HepG2 (cell line): Measurements from ENCODE around the gene NTF3. TPM values are rescaled to one million over a fixed set of nuclear protein-coding genes. Genes with fewer than 3 reads are reported as not detected.

ENCODE experiments used
- ATAC-seq: fragments of 200-7000 bp; cut with Tn5 transposase; 3 replicates; pipeline ENCODE4 v1.9.1; 2020; ENCODE audit warnings: mild to moderate bottlenecking, moderate library complexity
- BruUV-seq: library from RNA; stranded (reverse); fragments of 400-500 nt; replicated peaks from 2 replicates; lab custom pipeline; 2021; lab: Mats Ljungman, UMichigan
- CTCF ChIA-PET: fragments of 300-600 bp; formaldehyde crosslinking; extraction: SDS; loops from one replicate; lab custom pipeline; 2021; ENCODE audit warnings: low total read pairs, inconsistent platforms, low intra/inter-chr PET ratio; lab: Yijun Ruan, JAX
- POLR2A ChIA-PET: fragments of 350-600 bp; sonication (Branson Sonifier 250); formaldehyde crosslinking; loops from one replicate; lab custom pipeline; 2020; ENCODE audit warnings: antibody characterized with exemption, inconsistent platforms; lab: Yijun Ruan, JAX
- DNase-seq: peaks from one replicate; pipeline ENCODE4 v3.0.0-alpha.2; 2015; ENCODE audit warnings: low spot score
- FAIRE-seq: peaks from 3 replicates; lab custom pipeline; 2011; peaks lifted over from hg19 to GRCh38; lab: Jason Lieb, UNC
- H2AFZ ChIP-seq: one replicate; pipeline ENCODE4 v1.6.1; 2011; ENCODE audit warnings: low read length, inconsistent platforms
- H3K27ac ChIP-seq: fragments of 300-600 bp; 3 replicates; pipeline ENCODE4 v1.8.0; 2011; ENCODE audit warnings: mixed run types, mild to moderate bottlenecking, mixed read lengths, low read length, inconsistent platforms; ENCODE audit not compliant: insufficient read depth; ENCODE audit errors: extremely low read length
- H3K27me3 ChIP-seq, 2 experiments: fragments of 200-600 bp in 1 of 2; 2 replicates in 1 of 2; 3 replicates in 1 of 2; pipeline versions ENCODE4 v1.6.0 to v1.8.0; 2011; ENCODE audit warnings: low read length in 2 of 2, mild to moderate bottlenecking in 2 of 2, moderate library complexity in 2 of 2, inconsistent platforms in 1 of 2; ENCODE audit not compliant: insufficient read depth in 2 of 2, control insufficient read depth in 1 of 2
- H3K36me3 ChIP-seq, 2 experiments: fragments of 200-600 bp in 1 of 2; replicated peaks in 1 of 2; 2 replicates in 1 of 2; 3 replicates in 1 of 2; pipeline versions ENCODE4 v1.5.1 to v1.8.0; 2011; ENCODE audit warnings: low read length in 2 of 2, inconsistent platforms in 1 of 2; ENCODE audit not compliant: insufficient read depth in 2 of 2, control insufficient read depth in 1 of 2
- H3K4me1 ChIP-seq: 2 replicates; pipeline ENCODE4 v1.5.1; 2012; ENCODE audit warnings: low read length, inconsistent platforms; ENCODE audit not compliant: insufficient read depth
- H3K4me2 ChIP-seq: 2 replicates; pipeline ENCODE4 v1.6.0; 2011; ENCODE audit warnings: low read depth, low read length, inconsistent platforms
- H3K4me3 ChIP-seq, 3 experiments: fragments of 200-600 bp in 1 of 3; sonication (generic), shearing (Covaris generic) in 1 of 3; replicated peaks in 1 of 3; 2 replicates each; pipeline ENCODE4 v1.5.1; 2011 to 2016; ENCODE audit warnings: low read length in 3 of 3, inconsistent platforms in 2 of 3, low read depth in 2 of 3, mild to moderate bottlenecking in 2 of 3, control low read depth in 1 of 3, mixed read lengths in 1 of 3; ENCODE audit not compliant: insufficient read depth in 1 of 3
- H3K79me2 ChIP-seq: one replicate; pipeline ENCODE4 v1.6.1; 2011; ENCODE audit warnings: low read length, inconsistent platforms; ENCODE audit not compliant: insufficient read depth
- H3K9ac ChIP-seq: 2 replicates; pipeline ENCODE4 v1.6.0; 2011; ENCODE audit warnings: mild to moderate bottlenecking, low read depth, low read length, inconsistent platforms; ENCODE audit not compliant: insufficient read depth
- H3K9me3 ChIP-seq: 2 replicates; pipeline ENCODE4 v1.5.1; 2012; ENCODE audit warnings: mild to moderate bottlenecking, low read length
- H4K20me1 ChIP-seq: 2 replicates; pipeline ENCODE4 v1.6.0; 2011; ENCODE audit warnings: inconsistent platforms, mild to moderate bottlenecking, low read length, moderate library complexity; ENCODE audit not compliant: insufficient read depth
- AGO2 ChIP-seq: fragments of 200-400 bp; formaldehyde crosslinking; optimal IDR thresholded peaks from 2 replicates; pipeline ENCODE3; 2017; ENCODE audit warnings: mild to moderate bottlenecking, low read depth, low read length, moderate library complexity
- CREB1 ChIP-seq, 2 experiments: fragments of 450-650 bp in 1 of 2; IDR thresholded peaks; 2 replicates each; pipeline ENCODE4 v1.6.1; 2016 to 2017; ENCODE audit warnings: control low read depth in 1 of 2, mild to moderate bottlenecking in 1 of 2, missing compliant biosample characterization in 1 of 2, missing genetic modification characterization in 1 of 2
- GTF3A ChIP-seq: sonication (generic); formaldehyde crosslinking; conservative IDR thresholded peaks from 2 replicates; pipeline ENCODE4 v1.4.0; 2020; ENCODE audit warnings: mild to moderate bottlenecking, missing genetic modification reagents
- NFATC3 ChIP-seq: sonication (generic); formaldehyde crosslinking; IDR thresholded peaks from 2 replicates; pipeline ENCODE4 v1.5.1; 2020; ENCODE audit warnings: mild to moderate bottlenecking, missing genetic modification reagents
- RARG ChIP-seq: sonication (generic); formaldehyde crosslinking; IDR thresholded peaks from 2 replicates; pipeline ENCODE4 v1.4.0; 2020; ENCODE audit warnings: low read depth, mild to moderate bottlenecking, missing genetic modification reagents
- WIZ ChIP-seq: sonication (generic); formaldehyde crosslinking; IDR thresholded peaks from 2 replicates; pipeline ENCODE4 v1.5.1; 2020; ENCODE audit warnings: mild to moderate bottlenecking, missing genetic modification reagents
- ZBTB34 ChIP-seq: sonication (generic); formaldehyde crosslinking; IDR thresholded peaks from 2 replicates; pipeline ENCODE4 v1.8.0; 2022; ENCODE audit warnings: mild to moderate bottlenecking, missing genetic modification reagents
- ZNF256 ChIP-seq: sonication (generic); formaldehyde crosslinking; conservative IDR thresholded peaks from 2 replicates; pipeline ENCODE4 v1.4.0; 2020; ENCODE audit warnings: missing genetic modification reagents
- ZNF670 ChIP-seq: sonication (generic); formaldehyde crosslinking; IDR thresholded peaks from 2 replicates; pipeline ENCODE4 v1.8.0; 2022; ENCODE audit warnings: mild to moderate bottlenecking, missing genetic modification reagents, borderline replicate concordance
- ZNF747 ChIP-seq: sonication (generic); formaldehyde crosslinking; IDR thresholded peaks from 2 replicates; pipeline ENCODE4 v1.8.1; 2023; ENCODE audit warnings: missing genetic modification reagents, mild to moderate bottlenecking, borderline replicate concordance
- ZSCAN20 ChIP-seq: sonication (generic); formaldehyde crosslinking; IDR thresholded peaks from 2 replicates; pipeline ENCODE4 v1.4.0; 2020; ENCODE audit warnings: missing genetic modification reagents, mild to moderate bottlenecking, borderline replicate concordance
- WGBS: methylation state at CpG from one replicate; pipeline ENCODE4 v1.1.6; 2017; ENCODE audit warnings: low lambda C conversion rate; 5-methylcytosine and 5-hydroxymethylcytosine counted together
- in situ Hi-C: cut with HindIII; loops from 2 replicates; pipeline ENCODE4 v1.10.0; 2017; ENCODE audit warnings: low pct_unique_long_range_greater_than_20kb; ENCODE audit not compliant: extremely low pct_ligation_motif_present
- intact Hi-C: fragments of 100-400 bp; cut with micrococcal nuclease; formaldehyde crosslinking; loops from one replicate; pipeline ENCODE4 v1.10.0; 2022; ENCODE audit not compliant: unreplicated experiment
- polyA plus RNA-seq, 8 experiments: library from polyadenylated mRNA; depleted of rRNA in 3 of 8; stranded (reverse) in 7 of 8; unstranded in 1 of 8; fragments of >200 nt; fragmentation: Illumina TruSeq in 4 of 8; extraction: Trizol in 4 of 8; gene quantifications; 2 replicates each; pipeline versions ENCODE4 v1.2.1 to v1.2.3, GENCODE V29; 2011 to 2016; ENCODE audit warnings: low read depth in 4 of 8, missing spikeins in 1 of 8, mixed read lengths in 1 of 8; ENCODE audit not compliant: insufficient read depth in 1 of 8
- total RNA-seq, 5 experiments: library from RNA; depleted of rRNA; stranded (reverse); fragments of >200 nt; fragmentation: Illumina TruSeq; extraction: Trizol; gene quantifications; 2 replicates each; pipeline ENCODE4 v1.2.3, GENCODE V29; 2016; ENCODE audit warnings: low read depth in 1 of 5
- TF ChIP-seq, protein P1 (sequence below): sonication (generic); formaldehyde crosslinking; IDR thresholded peaks from 2 replicates; pipeline ENCODE4 v1.9.0; 2021; ENCODE audit warnings: missing genetic modification reagents, borderline replicate concordance
- TF ChIP-seq, protein P2 (sequence below): IDR thresholded peaks from 2 replicates; pipeline ENCODE4 v1.6.1; 2016; ENCODE audit warnings: low read depth, missing genetic modification reagents, missing compliant biosample characterization

NTF3 gene
- total and polyA plus RNA-seq, 2 of the 13 experiments (the other 11 are each of a cell fraction or from before 2014, with no cell fraction given) = not detected

- TF ChIP-seq, protein P1, sequence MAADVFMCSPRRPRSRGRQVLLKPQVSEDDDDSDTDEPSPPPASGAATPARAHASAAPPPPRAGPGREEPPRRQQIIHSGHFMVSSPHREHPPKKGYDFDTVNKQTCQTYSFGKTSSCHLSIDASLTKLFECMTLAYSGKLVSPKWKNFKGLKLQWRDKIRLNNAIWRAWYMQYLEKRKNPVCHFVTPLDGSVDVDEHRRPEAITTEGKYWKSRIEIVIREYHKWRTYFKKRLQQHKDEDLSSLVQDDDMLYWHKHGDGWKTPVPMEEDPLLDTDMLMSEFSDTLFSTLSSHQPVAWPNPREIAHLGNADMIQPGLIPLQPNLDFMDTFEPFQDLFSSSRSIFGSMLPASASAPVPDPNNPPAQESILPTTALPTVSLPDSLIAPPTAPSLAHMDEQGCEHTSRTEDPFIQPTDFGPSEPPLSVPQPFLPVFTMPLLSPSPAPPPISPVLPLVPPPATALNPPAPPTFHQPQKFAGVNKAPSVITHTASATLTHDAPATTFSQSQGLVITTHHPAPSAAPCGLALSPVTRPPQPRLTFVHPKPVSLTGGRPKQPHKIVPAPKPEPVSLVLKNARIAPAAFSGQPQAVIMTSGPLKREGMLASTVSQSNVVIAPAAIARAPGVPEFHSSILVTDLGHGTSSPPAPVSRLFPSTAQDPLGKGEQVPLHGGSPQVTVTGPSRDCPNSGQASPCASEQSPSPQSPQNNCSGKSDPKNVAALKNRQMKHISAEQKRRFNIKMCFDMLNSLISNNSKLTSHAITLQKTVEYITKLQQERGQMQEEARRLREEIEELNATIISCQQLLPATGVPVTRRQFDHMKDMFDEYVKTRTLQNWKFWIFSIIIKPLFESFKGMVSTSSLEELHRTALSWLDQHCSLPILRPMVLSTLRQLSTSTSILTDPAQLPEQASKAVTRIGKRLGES (CRISPR knock-in tag) = no peak
- no peak for TF ChIP-seq ZNF670 (CRISPR knock-in tag)
- no peak for TF ChIP-seq ZBTB34 (CRISPR knock-in tag)
These were observed 78.4 kb downstream of the NTF3 start (continued) for GRCh38 chr12:5510251-5510805.

- H3K4me3 ChIP-seq = no peak overlapping the region
- no TSS peak for BruUV-seq
- FAIRE-seq (no peak), ATAC-seq (no peak), DNase-seq (no peak)
- in situ Hi-C loops = no loop called here
- H3K4me1 ChIP-seq = no peaks in the 10 kb centered on the region
- H4K20me1 ChIP-seq = no peaks in the 10 kb centered on the region
- intact Hi-C loops = no loop called here
- POLR2A ChIA-PET = no interaction called here
- H3K4me2 ChIP-seq = no peak overlapping the region
- H3K79me2 ChIP-seq = no peaks in the 10 kb centered on the region
- H3K27ac ChIP-seq = no peak overlapping the region
- no peaks in the 10 kb centered on the region for H3K36me3 ChIP-seq
- H3K9ac ChIP-seq = no peak overlapping the region
- no peaks in the 10 kb centered on the region for H3K9me3 ChIP-seq
- WGBS = 43% methylated on average over 4 of the region's 6 CpGs
- H3K27me3 ChIP-seq = peaks cover 0 to 5% of the 10 kb centered on the region in 2 experiments; a peak in 2 of 5 replicates
- CTCF ChIA-PET = no interaction called here
- no peak overlapping the region for H2AFZ ChIP-seq
- TF ChIP-seq AGO2 (no peak), ZNF747 (no peak), ZSCAN20 (CRISPR knock-in tag) (no peak), ZNF256 (CRISPR knock-in tag) (no peak), GTF3A (CRISPR knock-in tag) (no peak), WIZ (CRISPR knock-in tag) (no peak), RARG (CRISPR knock-in tag) (no peak), CREB1 (IDR thresholded peaks at IDR 0.05) (no peak), CREB1 (CRISPR knock-in tag; IDR thresholded peaks at IDR 0.05) (no peak), NFATC3 (CRISPR knock-in tag) (no peak)
- TF ChIP-seq, protein P2, sequence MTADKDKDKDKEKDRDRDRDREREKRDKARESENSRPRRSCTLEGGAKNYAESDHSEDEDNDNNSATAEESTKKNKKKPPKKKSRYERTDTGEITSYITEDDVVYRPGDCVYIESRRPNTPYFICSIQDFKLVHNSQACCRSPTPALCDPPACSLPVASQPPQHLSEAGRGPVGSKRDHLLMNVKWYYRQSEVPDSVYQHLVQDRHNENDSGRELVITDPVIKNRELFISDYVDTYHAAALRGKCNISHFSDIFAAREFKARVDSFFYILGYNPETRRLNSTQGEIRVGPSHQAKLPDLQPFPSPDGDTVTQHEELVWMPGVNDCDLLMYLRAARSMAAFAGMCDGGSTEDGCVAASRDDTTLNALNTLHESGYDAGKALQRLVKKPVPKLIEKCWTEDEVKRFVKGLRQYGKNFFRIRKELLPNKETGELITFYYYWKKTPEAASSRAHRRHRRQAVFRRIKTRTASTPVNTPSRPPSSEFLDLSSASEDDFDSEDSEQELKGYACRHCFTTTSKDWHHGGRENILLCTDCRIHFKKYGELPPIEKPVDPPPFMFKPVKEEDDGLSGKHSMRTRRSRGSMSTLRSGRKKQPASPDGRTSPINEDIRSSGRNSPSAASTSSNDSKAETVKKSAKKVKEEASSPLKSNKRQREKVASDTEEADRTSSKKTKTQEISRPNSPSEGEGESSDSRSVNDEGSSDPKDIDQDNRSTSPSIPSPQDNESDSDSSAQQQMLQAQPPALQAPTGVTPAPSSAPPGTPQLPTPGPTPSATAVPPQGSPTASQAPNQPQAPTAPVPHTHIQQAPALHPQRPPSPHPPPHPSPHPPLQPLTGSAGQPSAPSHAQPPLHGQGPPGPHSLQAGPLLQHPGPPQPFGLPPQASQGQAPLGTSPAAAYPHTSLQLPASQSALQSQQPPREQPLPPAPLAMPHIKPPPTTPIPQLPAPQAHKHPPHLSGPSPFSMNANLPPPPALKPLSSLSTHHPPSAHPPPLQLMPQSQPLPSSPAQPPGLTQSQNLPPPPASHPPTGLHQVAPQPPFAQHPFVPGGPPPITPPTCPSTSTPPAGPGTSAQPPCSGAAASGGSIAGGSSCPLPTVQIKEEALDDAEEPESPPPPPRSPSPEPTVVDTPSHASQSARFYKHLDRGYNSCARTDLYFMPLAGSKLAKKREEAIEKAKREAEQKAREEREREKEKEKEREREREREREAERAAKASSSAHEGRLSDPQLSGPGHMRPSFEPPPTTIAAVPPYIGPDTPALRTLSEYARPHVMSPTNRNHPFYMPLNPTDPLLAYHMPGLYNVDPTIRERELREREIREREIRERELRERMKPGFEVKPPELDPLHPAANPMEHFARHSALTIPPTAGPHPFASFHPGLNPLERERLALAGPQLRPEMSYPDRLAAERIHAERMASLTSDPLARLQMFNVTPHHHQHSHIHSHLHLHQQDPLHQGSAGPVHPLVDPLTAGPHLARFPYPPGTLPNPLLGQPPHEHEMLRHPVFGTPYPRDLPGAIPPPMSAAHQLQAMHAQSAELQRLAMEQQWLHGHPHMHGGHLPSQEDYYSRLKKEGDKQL (CRISPR knock-in tag) = no peak
These were observed 79.3 kb downstream of the NTF3 start for GRCh38 chr12:5511256-5511643.
